Astrocyte (in vitro differentiated cells and primary cell): ENCODE data around the gene TEX2. TPM values are rescaled to one million over a fixed set of nuclear protein-coding genes. Genes with fewer than 3 reads are reported as not detected.
A peak's percentile ranks its signal among the peaks of the same experiment; 100 is the strongest.

Experiments used
- DNase-seq: peaks from one replicate; pipeline ENCODE4 v3.0.0-alpha.2; 2010; ENCODE audit warnings: low read depth
- FAIRE-seq: peaks from 2 replicates; lab custom pipeline; 2011; peaks lifted over from hg19 to GRCh38; lab: Jason Lieb, UNC
- H2AFZ ChIP-seq: 2 replicates; pipeline ENCODE4 v1.6.0; 2012; ENCODE audit warnings: low read depth, low read length, inconsistent platforms
- H3K27ac ChIP-seq: 2 replicates; pipeline ENCODE4 v1.5.1; 2011; ENCODE audit warnings: low read depth, low read length, inconsistent platforms
- H3K27me3 ChIP-seq: 2 replicates; pipeline ENCODE4 v1.6.0; 2011; ENCODE audit warnings: low read length, inconsistent platforms; ENCODE audit not compliant: insufficient read depth
- H3K36me3 ChIP-seq: 2 replicates; pipeline ENCODE4 v1.5.1; 2011; ENCODE audit warnings: low read length, inconsistent platforms; ENCODE audit not compliant: insufficient read depth
- H3K4me1 ChIP-seq: 2 replicates; pipeline ENCODE4 v1.5.1; 2011; ENCODE audit warnings: low read length, inconsistent platforms; ENCODE audit not compliant: insufficient read depth
- H3K4me2 ChIP-seq: 2 replicates; pipeline ENCODE4 v1.6.0; 2012; ENCODE audit warnings: low read length, inconsistent platforms
- H3K4me3 ChIP-seq: 2 replicates; pipeline ENCODE4 v1.5.1; 2011; ENCODE audit warnings: low read depth, mild to moderate bottlenecking, low read length, inconsistent platforms; ENCODE audit not compliant: insufficient read depth
- H3K79me2 ChIP-seq: 2 replicates; pipeline ENCODE4 v1.6.0; 2012; ENCODE audit warnings: mild to moderate bottlenecking, low read length, inconsistent platforms; ENCODE audit not compliant: insufficient read depth
- H3K9ac ChIP-seq: 2 replicates; pipeline ENCODE4 v1.6.0; 2012; ENCODE audit warnings: mild to moderate bottlenecking, low read length, inconsistent platforms
- H3K9me3 ChIP-seq: 2 replicates; pipeline ENCODE4 v1.5.1; 2012; ENCODE audit warnings: low read depth, mild to moderate bottlenecking, low read length, inconsistent platforms; ENCODE audit not compliant: insufficient read depth
- H4K20me1 ChIP-seq: 2 replicates; pipeline ENCODE4 v1.6.0; 2012; ENCODE audit warnings: low read length, inconsistent platforms; ENCODE audit not compliant: insufficient read depth
- H3K27ac Mint-ChIP-seq: one replicate; pipeline ENCODE4 v1.8.0; 2021; ENCODE audit warnings: mild to moderate bottlenecking, mixed read lengths; ENCODE audit not compliant: unreplicated experiment
- H3K27me3 Mint-ChIP-seq: one replicate; pipeline ENCODE4 v1.8.0; 2021; ENCODE audit warnings: low read depth, mixed read lengths; ENCODE audit not compliant: unreplicated experiment
- H3K36me3 Mint-ChIP-seq: one replicate; pipeline ENCODE4 v1.8.0; 2021; ENCODE audit warnings: low read depth, mixed read lengths; ENCODE audit not compliant: unreplicated experiment
- H3K4me1 Mint-ChIP-seq: one replicate; pipeline ENCODE4 v1.8.0; 2021; ENCODE audit warnings: low read depth, mixed read lengths; ENCODE audit not compliant: unreplicated experiment
- H3K4me3 Mint-ChIP-seq: one replicate; pipeline ENCODE4 v1.8.0; 2021; ENCODE audit warnings: mild to moderate bottlenecking, moderate library complexity, mixed read lengths; ENCODE audit not compliant: unreplicated experiment
- H3K9me3 Mint-ChIP-seq: one replicate; pipeline ENCODE4 v1.8.0; 2021; ENCODE audit warnings: mild to moderate bottlenecking, mixed read lengths; ENCODE audit not compliant: unreplicated experiment
- CTCF ChIP-seq: IDR thresholded peaks from 2 replicates; pipeline ENCODE4 v1.5.1; 2011; ENCODE audit warnings: low read depth, mild to moderate bottlenecking, inconsistent platforms, low read length, moderate library complexity; ENCODE audit not compliant: insufficient read depth
- EZH2 ChIP-seq: IDR thresholded peaks from 2 replicates; pipeline ENCODE4 v1.6.1; 2012; ENCODE audit warnings: mild to moderate bottlenecking, low read length, inconsistent platforms; ENCODE audit not compliant: insufficient read depth
- total RNA-seq: library from RNA; stranded (reverse); gene quantifications from 2 replicates; pipeline ENCODE4 v1.2.1, GENCODE V29; 2021

The TEX2 gene
- total RNA-seq, 1 donor from 2014 or later: 56.1 TPM

DNA sequence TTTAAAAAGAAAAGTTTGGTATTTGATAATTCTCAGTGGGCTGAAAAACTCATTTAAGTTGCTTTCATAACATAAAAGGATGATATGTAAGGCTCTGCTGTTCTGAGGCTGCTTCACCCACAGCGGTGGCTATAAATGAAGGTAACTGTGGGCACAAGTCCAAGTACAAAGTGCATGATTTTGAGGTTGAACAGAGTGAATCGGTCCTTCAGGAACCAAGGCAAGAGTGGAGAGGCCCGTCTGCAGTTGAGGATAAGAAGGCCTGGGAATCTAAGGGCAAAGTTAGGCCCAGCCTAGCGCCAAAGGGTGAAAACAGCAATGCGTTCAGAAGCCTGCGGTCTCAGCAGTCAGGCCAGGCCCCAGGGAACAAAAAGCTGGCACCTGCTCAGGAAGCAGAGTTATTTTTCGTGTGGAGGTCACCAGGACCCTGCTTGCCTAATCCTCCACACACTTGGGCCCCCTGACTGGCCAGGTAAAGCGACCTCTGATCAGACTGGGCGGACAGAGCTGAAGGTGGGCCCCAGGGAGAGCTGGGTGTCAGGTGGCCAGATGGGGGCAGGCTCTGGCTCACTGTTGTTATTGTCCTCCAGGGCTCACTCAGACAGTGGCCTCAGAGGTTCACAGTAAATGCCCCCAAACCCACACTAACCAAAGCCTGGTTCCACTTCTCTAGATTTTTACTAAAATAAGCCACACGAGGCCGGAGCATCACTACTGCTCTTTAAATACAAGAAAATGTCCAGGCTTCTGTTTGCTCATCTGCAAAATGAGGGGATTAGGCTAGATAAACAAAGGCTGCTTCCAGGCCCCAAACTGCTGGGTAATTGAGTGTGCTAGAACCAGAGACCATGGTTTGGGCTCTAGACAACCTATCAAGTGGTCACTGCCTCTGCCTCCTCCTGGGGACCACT, 46.5 kb downstream of the TEX2 start:
- H3K4me3 ChIP-seq: no peak overlapping the region
- H4K20me1 ChIP-seq: peaks cover 13% of the 10 kb centered on the region
- Mint-ChIP-seq H3K27ac (no peak overlapping the region), H3K4me1 (peaks cover 49% of the 10 kb centered on the region), H3K4me3 (peak overlapping the region; percentile 4), H3K36me3 (peaks cover 21% of the 10 kb centered on the region), H3K27me3 (no peaks in the 10 kb centered on the region), H3K9me3 (no peaks in the 10 kb centered on the region)
- H3K36me3 ChIP-seq: peaks cover 4% of the 10 kb centered on the region
- no peaks in the 10 kb centered on the region for H3K27me3 ChIP-seq
- TF ChIP-seq EZH2 (no peak), CTCF (no peak)
- H3K79me2 ChIP-seq: peaks cover 31% of the 10 kb centered on the region
- peak; percentile 58 for DNase-seq
- peak overlapping the region; percentile 56 for H3K9ac ChIP-seq
- H3K4me2 ChIP-seq: peak overlapping the region; percentile 67
- H3K27ac ChIP-seq: peak overlapping the region; percentile 75
- FAIRE-seq: no peak
- H3K4me1 ChIP-seq: peaks cover 47% of the 10 kb centered on the region
- no peaks in the 10 kb centered on the region for H3K9me3 ChIP-seq
- H2AFZ ChIP-seq: no peak overlapping the region

DNA sequence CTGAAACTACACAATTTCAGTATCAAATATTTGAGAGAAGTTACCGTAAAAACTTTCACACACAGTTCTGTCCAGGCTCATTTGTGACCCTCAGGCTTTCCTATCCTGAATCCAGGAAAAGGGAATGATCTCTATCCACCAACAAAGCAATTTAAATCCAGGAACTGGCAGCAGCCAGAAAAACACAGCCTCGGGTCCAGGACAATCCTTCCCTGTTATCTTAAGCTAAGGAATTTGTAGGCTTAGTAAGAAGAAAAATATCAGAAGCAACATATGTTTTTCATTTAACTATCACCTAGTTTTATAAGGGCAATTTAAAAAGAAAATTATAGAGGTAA, 47.1 kb downstream of the TEX2 start:
- H2AFZ ChIP-seq: no peak overlapping the region
- H3K79me2 ChIP-seq: peaks cover 30% of the 10 kb centered on the region
- peak overlapping the region; percentile 67 for H3K4me2 ChIP-seq
- Mint-ChIP-seq H3K4me3 (peak overlapping the region; percentile 28), H3K27ac (peak overlapping the region; percentile 34), H3K27me3 (no peaks in the 10 kb centered on the region), H3K9me3 (no peaks in the 10 kb centered on the region), H3K36me3 (peaks cover 21% of the 10 kb centered on the region), H3K4me1 (peaks cover 49% of the 10 kb centered on the region)
- H3K4me1 ChIP-seq: peaks cover 47% of the 10 kb centered on the region
- H3K4me3 ChIP-seq: no peak overlapping the region
- peak overlapping the region; percentile 30 for H3K9ac ChIP-seq
- DNase-seq: peak; percentile 70
- peak overlapping the region; percentile 75 for H3K27ac ChIP-seq
- H4K20me1 ChIP-seq: peaks cover 13% of the 10 kb centered on the region
- no peaks in the 10 kb centered on the region for H3K27me3 ChIP-seq
- no peaks in the 10 kb centered on the region for H3K9me3 ChIP-seq
- no peak for FAIRE-seq
- TF ChIP-seq CTCF: no peak
- TF ChIP-seq EZH2: no peak
- peaks cover 4% of the 10 kb centered on the region for H3K36me3 ChIP-seq

GRCh38 chr17:64214950-64215349, 48.1 kb downstream of the TEX2 start:
- H2AFZ ChIP-seq: no peak overlapping the region
- peaks cover 34% of the 10 kb centered on the region for H3K79me2 ChIP-seq
- no peak overlapping the region for H3K27ac ChIP-seq
- H3K4me2 ChIP-seq: no peak overlapping the region
- TF ChIP-seq EZH2 (no peak), CTCF (no peak)
- H3K4me1 Mint-ChIP-seq: peaks cover 51% of the 10 kb centered on the region
- no peak overlapping the region for H3K4me3 ChIP-seq
- no peak overlapping the region for H3K9ac ChIP-seq
- H3K9me3 Mint-ChIP-seq: no peaks in the 10 kb centered on the region
- peaks cover 47% of the 10 kb centered on the region for H3K4me1 ChIP-seq
- peaks cover 4% of the 10 kb centered on the region for H3K36me3 ChIP-seq
- H3K27me3 ChIP-seq: no peaks in the 10 kb centered on the region
- DNase-seq (no peak), FAIRE-seq (no peak)
- H3K4me3 Mint-ChIP-seq: no peak overlapping the region
- H3K27me3 Mint-ChIP-seq: no peaks in the 10 kb centered on the region
- peaks cover 21% of the 10 kb centered on the region for H3K36me3 Mint-ChIP-seq
- peaks cover 13% of the 10 kb centered on the region for H4K20me1 ChIP-seq
- H3K27ac Mint-ChIP-seq: peak overlapping the region; percentile 34
- no peaks in the 10 kb centered on the region for H3K9me3 ChIP-seq
